ENCODE results near the gene ITGA1. TPM values are rescaled to one million over a fixed set of nuclear protein-coding genes. Genes with fewer than 3 reads are reported as not detected.

ITGA1 gene
- total RNA-seq, 4 donors from 2014 or later, result 9.3 to 88.9 (median 17.6) TPM

DNA sequence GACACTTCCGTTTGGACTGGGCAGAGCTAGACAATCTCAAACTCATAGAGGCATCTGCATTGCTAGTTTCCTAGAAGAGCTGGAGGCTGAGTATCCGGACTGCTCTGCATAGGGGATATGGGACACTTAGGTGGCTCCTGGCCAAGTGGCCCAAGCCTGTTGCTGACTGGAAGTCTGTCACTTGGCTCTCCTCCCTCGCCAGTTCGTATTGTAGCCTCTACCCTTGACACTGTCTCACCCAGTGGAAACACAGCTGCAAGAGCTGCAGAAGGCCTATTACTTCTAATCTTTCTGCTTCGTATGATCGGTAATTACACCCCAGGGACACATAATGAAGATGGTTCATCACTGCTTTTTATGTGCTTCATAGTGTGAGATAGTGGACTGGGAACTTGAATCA, 34.7 kb downstream of the ITGA1 start:
- Histone ChIP-seq H3K36me3 (no peaks in the 10 kb centered on the region), H3K27me3 (no peaks in the 10 kb centered on the region), H3K27ac (peak overlapping the region in 3 of 4 donors; percentile 11 to 49 (median 16)), H3K4me3 (peak overlapping the region in 1 of 4 donors; percentile 35), H3K4me1 (peaks cover 3 to 20% (median 7%) of the 10 kb centered on the region in 3 donors), H3K9me3 (no peaks in the 10 kb centered on the region)
- DNase-seq, result no peak
- intact Hi-C loops (cut with DNase I), result no loop called here
- no peak for TF ChIP-seq POLR2A (IDR thresholded peaks at IDR 0.05)
- TF ChIP-seq, protein P1, sequence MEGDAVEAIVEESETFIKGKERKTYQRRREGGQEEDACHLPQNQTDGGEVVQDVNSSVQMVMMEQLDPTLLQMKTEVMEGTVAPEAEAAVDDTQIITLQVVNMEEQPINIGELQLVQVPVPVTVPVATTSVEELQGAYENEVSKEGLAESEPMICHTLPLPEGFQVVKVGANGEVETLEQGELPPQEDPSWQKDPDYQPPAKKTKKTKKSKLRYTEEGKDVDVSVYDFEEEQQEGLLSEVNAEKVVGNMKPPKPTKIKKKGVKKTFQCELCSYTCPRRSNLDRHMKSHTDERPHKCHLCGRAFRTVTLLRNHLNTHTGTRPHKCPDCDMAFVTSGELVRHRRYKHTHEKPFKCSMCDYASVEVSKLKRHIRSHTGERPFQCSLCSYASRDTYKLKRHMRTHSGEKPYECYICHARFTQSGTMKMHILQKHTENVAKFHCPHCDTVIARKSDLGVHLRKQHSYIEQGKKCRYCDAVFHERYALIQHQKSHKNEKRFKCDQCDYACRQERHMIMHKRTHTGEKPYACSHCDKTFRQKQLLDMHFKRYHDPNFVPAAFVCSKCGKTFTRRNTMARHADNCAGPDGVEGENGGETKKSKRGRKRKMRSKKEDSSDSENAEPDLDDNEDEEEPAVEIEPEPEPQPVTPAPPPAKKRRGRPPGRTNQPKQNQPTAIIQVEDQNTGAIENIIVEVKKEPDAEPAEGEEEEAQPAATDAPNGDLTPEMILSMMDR (IDR thresholded peaks at IDR 0.05), result no peak
- 62 to 85% methylated on average over 6 of the region's 6 CpGs for WGBS, 2 donors

GRCh38 chr5:52824827-52825226, 37.1 kb downstream of the ITGA1 start:
- H3K9me3 ChIP-seq, result peaks cover 0 to 7% (median 0%) of the 10 kb centered on the region in 3 donors
- DNase-seq, result no peak
- H3K4me3 ChIP-seq, result no peak overlapping the region
- H3K4me1 ChIP-seq, result peaks cover 3 to 20% (median 7%) of the 10 kb centered on the region in 3 donors
- no peak overlapping the region for H3K27ac ChIP-seq
- no peaks in the 10 kb centered on the region for H3K36me3 ChIP-seq
- no peak for TF ChIP-seq POLR2A (IDR thresholded peaks at IDR 0.05)
- TF ChIP-seq, protein P1 (IDR thresholded peaks at IDR 0.05), result no peak
- WGBS, 2 donors, result 95 to 97% methylated on average over 1 of the region's 1 CpG
- intact Hi-C loops (cut with DNase I), result no loop called here
- no peaks in the 10 kb centered on the region for H3K27me3 ChIP-seq

DNA sequence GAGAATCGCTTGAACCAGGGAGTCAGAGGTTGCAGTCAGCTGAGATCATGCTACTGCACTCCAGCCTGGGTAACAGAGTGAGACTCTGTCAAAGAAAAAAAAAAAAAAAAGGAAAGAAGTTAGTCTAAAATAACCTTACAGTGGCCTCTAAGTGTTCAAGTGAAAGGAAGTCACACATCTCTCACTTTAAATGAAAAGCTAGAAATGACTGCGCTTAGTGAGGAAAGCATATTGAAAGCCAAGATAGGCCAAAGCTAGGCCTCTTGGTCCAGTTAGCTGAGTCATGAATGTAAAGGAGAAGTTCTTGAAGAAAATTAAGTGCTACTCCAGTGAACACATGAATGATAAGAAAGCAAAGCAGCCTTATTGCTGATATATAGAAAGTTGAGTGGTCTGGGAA, 38.1 kb downstream of the ITGA1 start:
- DNase-seq, result no peak
- peaks cover 0 to 7% (median 0%) of the 10 kb centered on the region in 3 donors for H3K9me3 ChIP-seq
- intact Hi-C loops (cut with DNase I), result no loop called here
- 74 to 83% methylated on average over 1 to 2 of the region's 2 CpGs for WGBS, 2 donors
- peaks cover 3 to 20% (median 7%) of the 10 kb centered on the region in 3 donors for H3K4me1 ChIP-seq
- H3K27me3 ChIP-seq, result no peaks in the 10 kb centered on the region
- H3K4me3 ChIP-seq, result no peak overlapping the region
- H3K36me3 ChIP-seq, result no peaks in the 10 kb centered on the region
- no peak overlapping the region for H3K27ac ChIP-seq
- no peak for TF ChIP-seq POLR2A (IDR thresholded peaks at IDR 0.05)
- TF ChIP-seq, protein P1 (IDR thresholded peaks at IDR 0.05), result no peak

- no peak for DNase-seq
- H3K36me3 ChIP-seq, result no peaks in the 10 kb centered on the region
- WGBS, 2 donors, result 97 to 100% methylated on average over 1 of the region's 1 CpG
- H3K9me3 ChIP-seq, result peaks cover 0 to 7% (median 0%) of the 10 kb centered on the region in 3 donors
- no peak overlapping the region for H3K4me3 ChIP-seq
- H3K27ac ChIP-seq, result no peak overlapping the region
- intact Hi-C loops (cut with DNase I), result no loop called here
- no peaks in the 10 kb centered on the region for H3K27me3 ChIP-seq
- TF ChIP-seq POLR2A (IDR thresholded peaks at IDR 0.05), result no peak
- TF ChIP-seq, protein P1 (IDR thresholded peaks at IDR 0.05), result no peak
- peaks cover 0 to 10% (median 2%) of the 10 kb centered on the region in 3 donors for H3K4me1 ChIP-seq
These were observed 40.1 kb downstream of the ITGA1 start for GRCh38 chr5:52827815-52828214.

- Histone ChIP-seq H3K27ac (no peak overlapping the region), H3K9me3 (peaks cover 0 to 7% (median 0%) of the 10 kb centered on the region in 3 donors), H3K4me1 (no peaks in the 10 kb centered on the region), H3K4me3 (no peak overlapping the region), H3K36me3 (no peaks in the 10 kb centered on the region), H3K27me3 (no peaks in the 10 kb centered on the region)
- no peak for DNase-seq
- intact Hi-C loops (cut with DNase I), result no loop called here
- TF ChIP-seq, protein P1 (IDR thresholded peaks at IDR 0.05), result no peak
These were observed 41.9 kb downstream of the ITGA1 start for GRCh38 chr5:52829664-52830063.
